Endothelial cell of umbilical vein (primary cell): ENCODE measurements around the gene TUBB4A. TPM values are rescaled to one million over a fixed set of nuclear protein-coding genes. Genes with fewer than 3 reads are reported as not detected.

Source experiments
- BruUV-seq: library from RNA; stranded (reverse); fragments of 400-500 nt; replicated peaks from 2 replicates; lab custom pipeline; 2021; lab: Mats Ljungman, UMichigan
- CTCF ChIA-PET: fragments of 300-600, 350-600 bp; sonication (Branson Sonifier 250); formaldehyde crosslinking; loops from one replicate; lab custom pipeline; 2021; ENCODE audit warnings: antibody characterized with exemption, inconsistent platforms; lab: Charles Lee
- POLR2A ChIA-PET: fragments of 300-600, 350-600 bp; sonication (Branson Sonifier 250); formaldehyde crosslinking; loops from one replicate; lab custom pipeline; 2021; ENCODE audit warnings: antibody characterized with exemption, inconsistent platforms; lab: Charles Lee
- DNase-seq: peaks from one replicate; pipeline ENCODE4 v3.0.0-alpha.2; 2011; ENCODE audit warnings: low read depth, low spot score
- FAIRE-seq: peaks from 2 replicates; lab custom pipeline; 2011; peaks lifted over from hg19 to GRCh38; lab: Jason Lieb, UNC
- H2AFZ ChIP-seq: 2 replicates; pipeline ENCODE4 v1.6.0; 2012; ENCODE audit warnings: low read depth, low read length, control low read depth, inconsistent platforms
- H3K27ac ChIP-seq: 2 replicates; pipeline ENCODE4 v1.5.1; 2011; ENCODE audit warnings: low read depth, mild to moderate bottlenecking, control low read depth, low read length, moderate library complexity; ENCODE audit not compliant: insufficient read depth
- H3K27me3 ChIP-seq, 2 experiments: 2 replicates each; pipeline versions ENCODE4 v1.6.0 to v1.6.1; 2011; ENCODE audit warnings: low read length in 2 of 2, mixed read lengths in 1 of 2; ENCODE audit not compliant: control insufficient read depth in 2 of 2, insufficient read depth in 2 of 2
- H3K36me3 ChIP-seq, 2 experiments: 2 replicates in 1 of 2; 3 replicates in 1 of 2; pipeline ENCODE4 v1.5.1; 2011; ENCODE audit warnings: low read length in 2 of 2, mild to moderate bottlenecking in 1 of 2, moderate library complexity in 1 of 2; ENCODE audit not compliant: control insufficient read depth in 2 of 2, insufficient read depth in 2 of 2; ENCODE audit errors: extremely low read depth in 1 of 2
- H3K4me1 ChIP-seq: 3 replicates; pipeline ENCODE4 v1.5.1; 2011; ENCODE audit warnings: mild to moderate bottlenecking, low read length; ENCODE audit not compliant: control insufficient read depth, insufficient read depth; ENCODE audit errors: extremely low read depth
- H3K4me2 ChIP-seq: 2 replicates; pipeline ENCODE4 v1.6.1; 2011; ENCODE audit warnings: low read length, control low read depth, mixed read lengths; ENCODE audit not compliant: insufficient read depth
- H3K4me3 ChIP-seq, 3 experiments: fragments of 200-600 bp in 1 of 3; sonication (generic), shearing (Covaris generic) in 1 of 3; replicated peaks in 1 of 3; 2 replicates each; pipeline ENCODE4 v1.5.1; 2011 to 2016; ENCODE audit warnings: control low read depth in 3 of 3, low read length in 3 of 3, mild to moderate bottlenecking in 2 of 3, inconsistent platforms in 1 of 3, low read depth in 1 of 3, moderate library complexity in 1 of 3; ENCODE audit not compliant: insufficient read depth in 1 of 3
- H3K79me2 ChIP-seq: 2 replicates; pipeline ENCODE4 v1.6.0; 2012; ENCODE audit warnings: low read length, inconsistent platforms; ENCODE audit not compliant: control insufficient read depth, insufficient read depth
- H3K9ac ChIP-seq: replicated peaks from 2 replicates; pipeline ENCODE3; 2011; ENCODE audit warnings: low read length, control low read depth; ENCODE audit not compliant: insufficient read depth; ENCODE audit errors: extremely low read depth
- H3K9me1 ChIP-seq: replicated peaks from 3 replicates; pipeline ENCODE4 v1.6.0; 2011; ENCODE audit warnings: mild to moderate bottlenecking, low read length; ENCODE audit not compliant: control insufficient read depth, insufficient read depth; ENCODE audit errors: extremely low read depth
- H3K9me3 ChIP-seq: replicated peaks from 2 replicates; pipeline ENCODE4 v1.5.1; 2012; ENCODE audit warnings: low read length, inconsistent platforms; ENCODE audit not compliant: control insufficient read depth, insufficient read depth
- H4K20me1 ChIP-seq: replicated peaks from 2 replicates; pipeline ENCODE3; 2011; ENCODE audit warnings: mild to moderate bottlenecking, low read length; ENCODE audit not compliant: control insufficient read depth, insufficient read depth; ENCODE audit errors: extremely low read depth
- CTCF ChIP-seq, 2 donors: IDR thresholded peaks; 1 replicate in 1 of 2; 2 replicates in 1 of 2; pipeline ENCODE4 v1.5.1; 2011; ENCODE audit warnings: low read length in 2 of 2, mild to moderate bottlenecking in 2 of 2, moderate library complexity in 2 of 2, control low read depth in 1 of 2, inconsistent platforms in 1 of 2, low read depth in 1 of 2; ENCODE audit not compliant: insufficient read depth in 1 of 2; ENCODE audit errors: extremely low read depth in 1 of 2
- EZH2 ChIP-seq: IDR thresholded peaks from 2 replicates; pipeline ENCODE4 v1.6.1; 2012; ENCODE audit warnings: borderline replicate concordance, low read depth, mild to moderate bottlenecking, moderate library complexity, low read length, inconsistent platforms; ENCODE audit not compliant: severe bottlenecking
- FOS ChIP-seq: IDR thresholded peaks from 2 replicates; pipeline ENCODE4 v1.6.1; 2011; ENCODE audit warnings: mild to moderate bottlenecking, low read length, moderate library complexity, borderline replicate concordance; ENCODE audit not compliant: insufficient read depth
- GATA2 ChIP-seq: IDR thresholded peaks from 2 replicates; pipeline ENCODE4 v1.7.0; 2011; ENCODE audit warnings: low read depth, mild to moderate bottlenecking, moderate library complexity, mixed read lengths, low read length; ENCODE audit not compliant: insufficient read length, insufficient read depth
- JUN ChIP-seq: IDR thresholded peaks from 2 replicates; pipeline ENCODE4 v1.6.1; 2011; ENCODE audit warnings: borderline replicate concordance, low read depth; ENCODE audit not compliant: insufficient read length, insufficient read depth
- MAX ChIP-seq: IDR thresholded peaks from 2 replicates; pipeline ENCODE4 v1.6.1; 2011; ENCODE audit not compliant: insufficient read depth, insufficient read length
- MYC ChIP-seq: IDR thresholded peaks from one replicate; pipeline ENCODE4 v1.6.1; 2011; ENCODE audit warnings: mild to moderate bottlenecking, low read depth, low read length
- POLR2A ChIP-seq: IDR thresholded peaks from 2 replicates; pipeline ENCODE4 v1.6.1; 2012; ENCODE audit warnings: low read depth, mild to moderate bottlenecking, control low read depth, low read length
- POLR2AphosphoS5 ChIP-seq: IDR thresholded peaks from 2 replicates; pipeline ENCODE4 v1.6.1; 2012; ENCODE audit warnings: low read depth, mild to moderate bottlenecking, control low read depth, low read length, moderate library complexity; ENCODE audit not compliant: insufficient read depth
- dilution Hi-C: fragments of 300-500 bp; cut with MboI; formaldehyde crosslinking; loops from one replicate; pipeline ENCODE4 v1.15.0; 2019; ENCODE audit warnings: low sequenced_read_pairs; ENCODE audit not compliant: extremely low pct_ligation_motif_present
- intact Hi-C: fragments of 100-400 bp; cut with micrococcal nuclease; formaldehyde crosslinking; loops from one replicate; pipeline ENCODE4 v1.10.0; 2022
- polyA plus RNA-seq, 4 experiments: library from polyadenylated mRNA; depleted of rRNA in 3 of 4; stranded (reverse) in 3 of 4; unstranded in 1 of 4; fragments of >200 nt; gene quantifications; 2 replicates each; pipeline versions ENCODE4 v1.2.1 to v1.2.3, GENCODE V29; 2011 to 2012; ENCODE audit warnings: missing spikeins in 1 of 4
- total RNA-seq: library from RNA; stranded (reverse); gene quantifications from 2 replicates; pipeline ENCODE4 v1.2.3, GENCODE V29; 2021

The TUBB4A gene
- total and polyA plus RNA-seq, 2 donors (not counting 3 experiments of a cell fraction or from before 2014, with no cell fraction given), result not detected

- no peaks in the 10 kb centered on the region for H3K36me3 ChIP-seq
- H4K20me1 ChIP-seq, result no peaks in the 10 kb centered on the region
- peaks cover 2% of the 10 kb centered on the region for H3K4me1 ChIP-seq
- no peak overlapping the region for H3K27ac ChIP-seq
- H3K4me3 ChIP-seq, result no peak overlapping the region
- H3K9ac ChIP-seq, result no peak overlapping the region
- TF ChIP-seq GATA2 (no peak), JUN (no peak), EZH2 (no peak), MAX (no peak), CTCF (IDR thresholded peaks at IDR 0.05; ENCODE audit: extremely low read depth in 1 of 2, insufficient read depth in 1 of 2, low read depth in 1 of 2, low read length in 2 of 2) (no peak), MYC (no peak), FOS (no peak), POLR2AphosphoS5 (no peak), POLR2A (no peak)
- no peak for FAIRE-seq
- no peak for DNase-seq
- H3K4me2 ChIP-seq, result no peak overlapping the region
- H3K27me3 ChIP-seq, result peaks cover 0 to 9% of the 10 kb centered on the region in 2 experiments
- intact Hi-C loops (no loop called here), dilution Hi-C loops (no loop called here)
- no TSS peak for BruUV-seq
- no peak overlapping the region for H2AFZ ChIP-seq
- H3K9me1 ChIP-seq, result no peaks in the 10 kb centered on the region
- no peaks in the 10 kb centered on the region for H3K9me3 ChIP-seq
- POLR2A ChIA-PET, result no interaction called here
- CTCF ChIA-PET, result interaction anchor here (0.8 kb wide), 1 partner anchor 27 kb away, joined by 3 read pairs; no protein-coding TSS in a partner anchor
- H3K79me2 ChIP-seq, result no peaks in the 10 kb centered on the region
Observed at GRCh38 chr19:6479836-6480398, 22.2 kb downstream of the TUBB4A start.
